HepG2 (cell line): ENCODE data around the gene PRKCSH. TPM values are rescaled to one million over a fixed set of nuclear protein-coding genes. Genes with fewer than 3 reads are reported as not detected.

ENCODE experiments used
- ARNTL ChIP-seq: sonication (generic); formaldehyde crosslinking; IDR thresholded peaks from 2 replicates; pipeline ENCODE4 v1.4.0; 2020; ENCODE audit warnings: mild to moderate bottlenecking, missing genetic modification reagents
- BCL6 ChIP-seq: IDR thresholded peaks from 2 replicates; pipeline ENCODE4 v1.6.1; 2016; ENCODE audit warnings: missing genetic modification reagents, missing compliant biosample characterization
- CBX1 ChIP-seq: IDR thresholded peaks from one replicate; pipeline ENCODE4 v1.6.1; 2016; ENCODE audit warnings: antibody characterized with exemption, low read depth
- MEF2D ChIP-seq: sonication (generic); formaldehyde crosslinking; IDR thresholded peaks from 2 replicates; pipeline ENCODE4 v1.5.1; 2020; ENCODE audit warnings: mild to moderate bottlenecking, missing genetic modification reagents
- MTF1 ChIP-seq: sonication (generic); formaldehyde crosslinking; IDR thresholded peaks from 2 replicates; pipeline ENCODE4 v1.5.0; 2020; ENCODE audit warnings: missing genetic modification reagents
- NFYB ChIP-seq: sonication (generic); formaldehyde crosslinking; IDR thresholded peaks from 2 replicates; pipeline ENCODE4 v1.4.0; 2020; ENCODE audit warnings: missing genetic modification reagents
- PRMT3 ChIP-seq: sonication (generic); formaldehyde crosslinking; IDR thresholded peaks from 2 replicates; pipeline ENCODE4 v1.8.1; 2022; ENCODE audit warnings: low read depth, mild to moderate bottlenecking, moderate library complexity, missing genetic modification reagents, borderline replicate concordance
- RORA ChIP-seq: sonication (generic); formaldehyde crosslinking; IDR thresholded peaks from 2 replicates; pipeline ENCODE4 v1.5.0; 2020; ENCODE audit warnings: mild to moderate bottlenecking, missing genetic modification reagents, moderate library complexity
- ZNF460 ChIP-seq: sonication (generic); formaldehyde crosslinking; IDR thresholded peaks from 2 replicates; pipeline ENCODE4 v1.5.1; 2020; ENCODE audit warnings: missing genetic modification reagents, mild to moderate bottlenecking, borderline replicate concordance
- ZNF543 ChIP-seq: sonication (generic); formaldehyde crosslinking; IDR thresholded peaks from 2 replicates; pipeline ENCODE4 v1.4.0; 2020; ENCODE audit warnings: mild to moderate bottlenecking, missing genetic modification reagents
- ZNF672 ChIP-seq: sonication (generic); formaldehyde crosslinking; IDR thresholded peaks from 2 replicates; pipeline ENCODE4 v1.8.1; 2022; ENCODE audit warnings: missing genetic modification reagents
- polyA plus RNA-seq, 8 experiments: library from polyadenylated mRNA; depleted of rRNA in 3 of 8; stranded (reverse) in 7 of 8; unstranded in 1 of 8; fragments of >200 nt; fragmentation: Illumina TruSeq in 4 of 8; extraction: Trizol in 4 of 8; gene quantifications; 2 replicates each; pipeline versions ENCODE4 v1.2.1 to v1.2.3, GENCODE V29; 2011 to 2016; ENCODE audit warnings: low read depth in 4 of 8, missing spikeins in 1 of 8, mixed read lengths in 1 of 8; ENCODE audit not compliant: insufficient read depth in 1 of 8
- total RNA-seq, 5 experiments: library from RNA; depleted of rRNA; stranded (reverse); fragments of >200 nt; fragmentation: Illumina TruSeq; extraction: Trizol; gene quantifications; 2 replicates each; pipeline ENCODE4 v1.2.3, GENCODE V29; 2016; ENCODE audit warnings: low read depth in 1 of 5
- TF ChIP-seq, protein P1 (sequence below): sonication (generic); formaldehyde crosslinking; IDR thresholded peaks from 2 replicates; pipeline ENCODE4 v1.4.0; 2020; ENCODE audit warnings: missing genetic modification reagents
- TF ChIP-seq, protein P2 (sequence below): IDR thresholded peaks from 2 replicates; pipeline ENCODE4 v1.6.1; 2016; ENCODE audit warnings: mild to moderate bottlenecking
- TF ChIP-seq, protein P3 (sequence below): sonication (generic); formaldehyde crosslinking; IDR thresholded peaks from 2 replicates; pipeline ENCODE4 v1.5.0; 2020; ENCODE audit warnings: missing genetic modification reagents
- TF ChIP-seq, protein P4 (sequence below): sonication (generic); formaldehyde crosslinking; IDR thresholded peaks from 2 replicates; pipeline ENCODE4 v1.4.0; 2020; ENCODE audit warnings: mild to moderate bottlenecking, missing genetic modification reagents

PRKCSH gene
- total and polyA plus RNA-seq, 2 of the 13 experiments (the other 11 are each of a cell fraction or from before 2014, with no cell fraction given), result 85.1 to 125 TPM

DNA sequence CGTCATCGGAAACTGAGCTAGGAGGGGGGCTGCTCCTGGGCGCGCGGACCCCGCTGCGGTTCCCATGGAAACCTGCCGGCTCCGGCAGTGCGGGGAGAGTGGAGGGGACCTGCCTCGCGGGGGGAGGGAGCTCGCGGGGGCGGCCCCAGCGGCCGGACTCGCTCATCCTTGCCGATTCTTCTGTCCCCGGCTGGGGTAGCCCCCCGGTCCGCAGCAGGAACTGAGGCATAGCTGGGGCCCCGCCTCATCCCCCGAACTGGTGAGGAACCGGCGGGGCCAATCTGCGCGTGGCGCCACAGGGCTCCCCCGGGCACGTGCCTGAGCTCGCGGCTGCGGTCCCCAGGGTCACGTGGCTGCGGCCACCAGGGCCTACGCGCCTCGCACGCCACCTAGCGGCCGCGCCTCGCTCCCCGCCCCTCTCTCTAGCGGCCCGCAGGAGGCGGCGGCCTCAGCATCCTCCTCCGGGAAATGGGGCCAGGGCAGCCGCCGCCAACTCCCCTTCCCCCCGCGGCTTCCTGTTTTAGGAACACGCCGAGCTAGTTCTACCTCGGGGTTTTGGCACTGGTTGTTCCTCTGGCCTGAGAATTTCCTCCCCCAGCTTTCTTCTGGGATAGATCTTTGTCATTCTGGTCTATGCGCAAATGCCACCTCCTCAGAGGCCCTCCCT, 47.1 kb downstream of the PRKCSH start (continued):
- TF ChIP-seq, protein P1, sequence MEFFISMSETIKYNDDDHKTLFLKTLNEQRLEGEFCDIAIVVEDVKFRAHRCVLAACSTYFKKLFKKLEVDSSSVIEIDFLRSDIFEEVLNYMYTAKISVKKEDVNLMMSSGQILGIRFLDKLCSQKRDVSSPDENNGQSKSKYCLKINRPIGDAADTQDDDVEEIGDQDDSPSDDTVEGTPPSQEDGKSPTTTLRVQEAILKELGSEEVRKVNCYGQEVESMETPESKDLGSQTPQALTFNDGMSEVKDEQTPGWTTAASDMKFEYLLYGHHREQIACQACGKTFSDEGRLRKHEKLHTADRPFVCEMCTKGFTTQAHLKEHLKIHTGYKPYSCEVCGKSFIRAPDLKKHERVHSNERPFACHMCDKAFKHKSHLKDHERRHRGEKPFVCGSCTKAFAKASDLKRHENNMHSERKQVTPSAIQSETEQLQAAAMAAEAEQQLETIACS (CRISPR knock-in tag), result peak; percentile 61
- TF ChIP-seq RORA (CRISPR knock-in tag) (no peak), PRMT3 (0 out of 2 replicates have a peak, but pooled peaks have one; percentile 42), BCL6 (CRISPR knock-in tag) (peak; percentile 49), CBX1 (peak; percentile 83), ZNF460 (no peak), ZNF543 (CRISPR knock-in tag) (no peak), MTF1 (CRISPR knock-in tag) (0 out of 2 replicates have a peak, but pooled peaks have one; percentile 22), ZNF672 (CRISPR knock-in tag) (no peak), ARNTL (CRISPR knock-in tag) (peak; percentile 98), MEF2D (CRISPR knock-in tag) (no peak), NFYB (CRISPR knock-in tag) (no peak; the same call in 1 of the 2 replicates)
- TF ChIP-seq, protein P2, sequence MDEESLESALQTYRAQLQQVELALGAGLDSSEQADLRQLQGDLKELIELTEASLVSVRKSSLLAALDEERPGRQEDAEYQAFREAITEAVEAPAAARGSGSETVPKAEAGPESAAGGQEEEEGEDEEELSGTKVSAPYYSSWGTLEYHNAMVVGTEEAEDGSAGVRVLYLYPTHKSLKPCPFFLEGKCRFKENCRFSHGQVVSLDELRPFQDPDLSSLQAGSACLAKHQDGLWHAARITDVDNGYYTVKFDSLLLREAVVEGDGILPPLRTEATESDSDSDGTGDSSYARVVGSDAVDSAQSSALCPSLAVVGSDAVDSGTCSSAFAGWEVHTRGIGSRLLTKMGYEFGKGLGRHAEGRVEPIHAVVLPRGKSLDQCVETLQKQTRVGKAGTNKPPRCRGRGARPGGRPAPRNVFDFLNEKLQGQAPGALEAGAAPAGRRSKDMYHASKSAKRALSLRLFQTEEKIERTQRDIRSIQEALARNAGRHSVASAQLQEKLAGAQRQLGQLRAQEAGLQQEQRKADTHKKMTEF (CRISPR knock-in tag), result peak; percentile 77; the same call in 1 of the 2 replicates
- TF ChIP-seq, protein P3, sequence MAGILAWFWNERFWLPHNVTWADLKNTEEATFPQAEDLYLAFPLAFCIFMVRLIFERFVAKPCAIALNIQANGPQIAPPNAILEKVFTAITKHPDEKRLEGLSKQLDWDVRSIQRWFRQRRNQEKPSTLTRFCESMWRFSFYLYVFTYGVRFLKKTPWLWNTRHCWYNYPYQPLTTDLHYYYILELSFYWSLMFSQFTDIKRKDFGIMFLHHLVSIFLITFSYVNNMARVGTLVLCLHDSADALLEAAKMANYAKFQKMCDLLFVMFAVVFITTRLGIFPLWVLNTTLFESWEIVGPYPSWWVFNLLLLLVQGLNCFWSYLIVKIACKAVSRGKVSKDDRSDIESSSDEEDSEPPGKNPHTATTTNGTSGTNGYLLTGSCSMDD, result no peak
- TF ChIP-seq, protein P4, sequence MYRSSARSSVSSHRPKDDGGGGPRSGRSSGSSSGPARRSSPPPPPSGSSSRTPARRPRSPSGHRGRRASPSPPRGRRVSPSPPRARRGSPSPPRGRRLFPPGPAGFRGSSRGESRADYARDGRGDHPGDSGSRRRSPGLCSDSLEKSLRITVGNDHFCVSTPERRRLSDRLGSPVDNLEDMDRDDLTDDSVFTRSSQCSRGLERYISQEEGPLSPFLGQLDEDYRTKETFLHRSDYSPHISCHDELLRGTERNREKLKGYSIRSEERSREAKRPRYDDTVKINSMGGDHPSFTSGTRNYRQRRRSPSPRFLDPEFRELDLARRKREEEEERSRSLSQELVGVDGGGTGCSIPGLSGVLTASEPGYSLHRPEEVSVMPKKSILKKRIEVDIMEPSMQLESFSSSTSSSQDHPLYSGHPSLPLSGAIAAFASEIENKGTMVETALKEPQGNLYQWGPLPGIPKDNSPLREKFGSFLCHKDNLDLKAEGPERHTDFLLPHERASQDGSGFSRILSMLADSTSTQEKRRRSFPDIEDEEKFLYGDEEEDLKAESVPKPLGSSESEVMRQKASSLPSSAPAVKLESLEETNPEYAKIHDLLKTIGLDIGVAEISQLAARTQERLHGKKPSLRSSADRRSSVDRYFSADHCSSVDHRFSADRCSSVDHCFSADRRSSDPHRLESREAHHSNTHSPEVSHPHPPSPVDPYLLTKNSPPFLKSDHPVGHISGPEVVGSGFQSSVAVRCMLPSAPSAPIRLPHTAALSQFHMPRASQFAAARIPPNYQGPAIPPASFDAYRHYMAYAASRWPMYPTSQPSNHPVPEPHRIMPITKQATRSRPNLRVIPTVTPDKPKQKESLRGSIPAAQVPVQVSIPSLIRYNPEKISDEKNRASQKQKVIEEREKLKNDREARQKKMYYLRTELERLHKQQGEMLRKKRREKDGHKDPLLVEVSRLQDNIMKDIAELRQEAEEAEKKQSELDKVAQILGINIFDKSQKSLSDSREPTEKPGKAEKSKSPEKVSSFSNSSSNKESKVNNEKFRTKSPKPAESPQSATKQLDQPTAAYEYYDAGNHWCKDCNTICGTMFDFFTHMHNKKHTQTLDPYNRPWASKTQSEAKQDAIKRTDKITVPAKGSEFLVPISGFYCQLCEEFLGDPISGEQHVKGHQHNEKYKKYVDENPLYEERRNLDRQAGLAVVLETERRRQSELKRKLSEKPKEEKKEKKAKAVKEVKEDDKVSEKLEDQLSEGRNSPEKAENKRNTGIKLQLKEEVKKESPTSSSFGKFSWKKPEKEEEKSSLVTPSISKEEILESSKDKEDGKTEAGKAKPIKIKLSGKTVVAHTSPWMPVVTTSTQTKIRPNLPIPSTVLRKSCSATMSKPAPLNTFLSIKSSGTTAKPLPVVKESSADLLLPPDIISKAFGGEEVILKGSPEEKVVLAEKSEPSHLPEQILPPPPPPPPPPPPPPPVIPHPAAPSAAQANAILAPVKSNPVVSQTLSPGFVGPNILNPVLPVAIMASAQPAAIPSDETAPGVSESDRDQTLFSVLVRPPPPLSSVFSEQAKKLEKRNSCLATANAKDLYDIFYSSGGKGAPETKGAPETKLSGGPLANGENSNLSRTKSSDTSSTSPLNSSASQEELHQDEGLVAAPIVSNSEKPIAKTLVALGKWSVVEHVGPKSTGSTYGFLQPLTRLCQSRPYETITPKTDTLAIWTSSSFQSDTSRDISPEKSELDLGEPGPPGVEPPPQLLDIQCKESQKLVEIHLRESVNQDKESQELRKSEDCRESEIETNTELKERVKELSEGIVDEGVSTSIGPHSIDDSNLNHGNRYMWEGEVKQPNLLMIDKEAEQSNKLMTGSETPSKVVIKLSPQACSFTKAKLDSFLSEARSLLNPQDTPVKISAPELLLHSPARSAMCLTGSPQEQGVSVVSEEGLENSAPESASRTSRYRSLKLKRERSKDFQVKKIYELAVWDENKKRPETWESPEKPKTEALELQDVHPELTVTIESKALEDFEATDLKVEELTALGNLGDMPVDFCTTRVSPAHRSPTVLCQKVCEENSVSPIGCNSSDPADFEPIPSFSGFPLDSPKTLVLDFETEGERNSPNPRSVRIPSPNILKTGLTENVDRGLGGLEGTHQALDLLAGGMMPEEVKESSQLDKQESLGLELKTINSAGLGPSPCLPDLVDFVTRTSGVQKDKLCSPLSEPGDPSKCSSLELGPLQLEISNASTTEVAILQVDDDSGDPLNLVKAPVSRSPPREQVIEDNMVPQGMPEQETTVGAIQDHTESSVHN (CRISPR knock-in tag), result 0 out of 2 replicates have a peak, but pooled peaks have one; percentile 33
